K562 (cell line): ENCODE results near the gene TCIRG1. TPM values are rescaled to one million over a fixed set of nuclear protein-coding genes. Genes with fewer than 3 reads are reported as not detected.

ENCODE experiments used
- BCOR ChIP-seq: fragments of 450-650 bp; IDR thresholded peaks from 2 replicates; pipeline ENCODE4 v1.6.1; 2016
- FOXK1 ChIP-seq: sonication (generic); formaldehyde crosslinking; IDR thresholded peaks from 2 replicates; pipeline ENCODE4 v1.8.0; 2022; ENCODE audit warnings: missing genetic modification reagents, mild to moderate bottlenecking, borderline replicate concordance
- HINFP ChIP-seq: fragments of 450-650 bp; conservative IDR thresholded peaks from 2 replicates; pipeline ENCODE4 v1.6.1; 2016; ENCODE audit warnings: missing genetic modification characterization, low read depth, mild to moderate bottlenecking, control low read depth, missing compliant biosample characterization
- LCOR ChIP-seq: sonication (generic); formaldehyde crosslinking; IDR thresholded peaks from 2 replicates; pipeline ENCODE4 v1.8.0; 2022; ENCODE audit warnings: mild to moderate bottlenecking, missing genetic modification reagents
- MTA3 ChIP-seq: fragments of 450-650 bp; formaldehyde crosslinking; IDR thresholded peaks from 2 replicates; pipeline ENCODE4 v1.6.1; 2017; ENCODE audit warnings: mild to moderate bottlenecking, borderline replicate concordance
- NCOA2 ChIP-seq, 2 experiments: fragments of 450-650 bp; IDR thresholded peaks; 2 replicates each; pipeline ENCODE4 v1.6.1; 2018; ENCODE audit warnings: mild to moderate bottlenecking in 2 of 2, moderate library complexity in 1 of 2; ENCODE audit not compliant: partially characterized antibody in 2 of 2
- NFIC ChIP-seq: fragments of 450-650 bp; IDR thresholded peaks from 2 replicates; pipeline ENCODE4 v1.6.1; 2017; ENCODE audit warnings: mild to moderate bottlenecking, inconsistent platforms
- NRF1 ChIP-seq, 2 experiments: fragments of 450-650 bp; IDR thresholded peaks in 1 of 2; conservative IDR thresholded peaks in 1 of 2; 2 replicates each; pipeline ENCODE4 v1.6.1; 2014; ENCODE audit warnings: mild to moderate bottlenecking in 2 of 2
- PHF21A ChIP-seq: fragments of 450-650 bp; IDR thresholded peaks from 2 replicates; pipeline ENCODE4 v1.6.1; 2017; ENCODE audit warnings: low read depth, borderline replicate concordance
- PTBP1 ChIP-seq: fragments of 200-400 bp; formaldehyde crosslinking; IDR thresholded peaks from 2 replicates; pipeline ENCODE4 v1.6.1; 2017; ENCODE audit warnings: low read depth, low read length
- RFX1 ChIP-seq: fragments of 450-650 bp; IDR thresholded peaks from 2 replicates; pipeline ENCODE4 v1.6.1; 2016; ENCODE audit warnings: mild to moderate bottlenecking, moderate library complexity
- SIRT6 ChIP-seq: IDR thresholded peaks from one replicate; pipeline ENCODE4 v1.6.1; 2012; ENCODE audit warnings: low read depth, mild to moderate bottlenecking, control low read depth, inconsistent platforms, low read length, moderate library complexity
- STAT5A ChIP-seq: IDR thresholded peaks from 2 replicates; pipeline ENCODE4 v1.6.1; 2012; ENCODE audit warnings: low read length, inconsistent platforms, borderline replicate concordance
- TFAP4 ChIP-seq: sonication (generic); formaldehyde crosslinking; IDR thresholded peaks from 2 replicates; pipeline ENCODE4 v1.8.0; 2022; ENCODE audit warnings: missing genetic modification reagents, mild to moderate bottlenecking, moderate library complexity, borderline replicate concordance
- ZC3H4 ChIP-seq: sonication (generic); formaldehyde crosslinking; IDR thresholded peaks from 2 replicates; pipeline ENCODE4 v1.9.0; 2021; ENCODE audit warnings: missing genetic modification reagents, borderline replicate concordance
- ZFP30 ChIP-seq: fragments of 250-450 bp; sonication (Bioruptor Pico); IDR thresholded peaks from 2 replicates; pipeline ENCODE4 v1.8.0; 2022; ENCODE audit warnings: moderate library complexity, mild to moderate bottlenecking, inconsistent platforms, borderline replicate concordance
- ZNF232 ChIP-seq: sonication (generic); formaldehyde crosslinking; IDR thresholded peaks from 2 replicates; pipeline ENCODE4 v1.8.0; 2022; ENCODE audit warnings: mild to moderate bottlenecking, missing genetic modification reagents
- polyA plus RNA-seq, 8 experiments: library from polyadenylated mRNA; depleted of rRNA in 4 of 8; stranded (reverse) in 5 of 8; unstranded in 3 of 8; fragments of >200 nt; fragmentation: Nextera tagmentation in 2 of 8; fragmentation: Illumina TruSeq in 1 of 8; extraction: Ambion mirVana in 2 of 8; extraction: Trizol in 1 of 8; gene quantifications; 2 replicates each; pipeline versions ENCODE4 v1.2.1 to v1.2.3, GENCODE V29; 2011 to 2014; ENCODE audit warnings: inconsistent platforms in 1 of 8, missing spikeins in 1 of 8
- total RNA-seq, 7 experiments: library from RNA; depleted of rRNA in 6 of 7; stranded (reverse); fragments of >200 nt in 6 of 7; fragmentation: Illumina TruSeq in 2 of 7; extraction: Trizol in 2 of 7; gene quantifications; 2 replicates each; pipeline versions ENCODE4 v1.2.1 to v1.2.3, GENCODE V29; 2011 to 2021; ENCODE audit warnings: low replicate concordance in 1 of 7
- TF ChIP-seq, protein P1 (sequence below): IDR thresholded peaks from 3 replicates; pipeline ENCODE4 v1.6.1; 2011; ENCODE audit warnings: borderline replicate concordance, mild to moderate bottlenecking; ENCODE audit not compliant: insufficient read length, insufficient read depth
- TF ChIP-seq, protein P2 (sequence below): sonication (generic); formaldehyde crosslinking; IDR thresholded peaks from 2 replicates; pipeline ENCODE4 v1.8.1; 2023; ENCODE audit warnings: mild to moderate bottlenecking, missing genetic modification reagents

The TCIRG1 gene
- total and polyA plus RNA-seq, 9 of the 15 experiments (the other 6 are each of a cell fraction or from before 2014, with no cell fraction given), result 0.49 to 143 (median 24.4) TPM

DNA sequence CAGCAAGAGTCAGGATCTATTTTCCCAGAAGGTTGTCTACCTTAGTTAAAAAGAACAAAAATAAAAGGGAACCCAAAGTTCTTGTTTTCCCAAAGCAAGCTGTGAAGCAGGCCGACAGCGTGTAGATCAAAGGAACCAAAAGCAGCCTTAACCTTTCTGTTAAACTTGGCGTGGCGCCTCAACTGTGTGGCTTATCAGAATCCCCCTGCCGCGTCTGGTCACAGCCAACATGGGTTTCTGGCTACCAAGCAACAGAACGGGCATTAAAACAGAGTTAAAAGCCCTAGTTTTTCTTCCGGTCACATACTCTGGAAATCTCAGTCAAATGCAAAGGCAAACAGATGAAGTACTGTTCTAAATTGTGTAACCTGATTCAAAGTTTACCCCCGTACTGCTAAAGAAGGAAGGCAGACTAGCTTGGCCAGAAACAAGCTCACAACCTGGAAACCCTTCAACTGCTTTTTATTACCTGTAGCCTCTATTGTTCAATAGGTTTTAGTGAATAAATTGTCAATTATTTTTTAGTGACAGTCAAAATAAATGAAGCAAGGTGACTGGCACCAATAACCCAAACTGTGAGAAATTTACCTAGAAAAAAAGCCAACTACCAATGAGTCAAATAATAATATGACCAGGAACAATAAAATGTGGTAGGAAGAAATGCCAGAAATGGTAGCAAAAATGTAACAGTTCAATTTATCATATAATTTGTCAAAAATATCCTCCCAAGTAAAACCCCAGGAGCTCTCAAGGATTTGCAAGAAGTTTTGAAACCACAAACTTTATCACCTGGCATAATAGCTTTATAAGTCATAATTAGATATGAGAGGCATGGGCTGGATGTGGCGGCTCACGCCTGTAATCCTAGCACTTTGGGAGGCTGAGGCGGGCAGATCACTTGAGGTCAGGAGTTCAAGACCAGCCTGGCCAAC, 60.9 kb downstream of the TCIRG1 start (continued):
- no peak for TF ChIP-seq HINFP (tag)
- TF ChIP-seq LCOR (CRISPR knock-in tag), result no peak
- TF ChIP-seq ZNF232, result no peak
- TF ChIP-seq NCOA2 (IDR thresholded peaks at IDR 0.05; ENCODE audit: partially characterized antibody in 2 of 2), result peak in 1 of 2 experiments; percentile 31
- no peak for TF ChIP-seq NRF1 (conservative IDR thresholded peaks at IDR 0.05 in 1 of 2, IDR thresholded peaks at IDR 0.05 in 1 of 2)
- no peak for TF ChIP-seq ZFP30 (CRISPR knock-in tag)
- TF ChIP-seq NFIC, result peak; percentile 94
- TF ChIP-seq PTBP1, result 0 out of 2 replicates have a peak, but pooled peaks have one; percentile 79
- no peak for TF ChIP-seq FOXK1 (CRISPR knock-in tag)
- TF ChIP-seq BCOR, result peak; percentile 71
- TF ChIP-seq, protein P1, sequence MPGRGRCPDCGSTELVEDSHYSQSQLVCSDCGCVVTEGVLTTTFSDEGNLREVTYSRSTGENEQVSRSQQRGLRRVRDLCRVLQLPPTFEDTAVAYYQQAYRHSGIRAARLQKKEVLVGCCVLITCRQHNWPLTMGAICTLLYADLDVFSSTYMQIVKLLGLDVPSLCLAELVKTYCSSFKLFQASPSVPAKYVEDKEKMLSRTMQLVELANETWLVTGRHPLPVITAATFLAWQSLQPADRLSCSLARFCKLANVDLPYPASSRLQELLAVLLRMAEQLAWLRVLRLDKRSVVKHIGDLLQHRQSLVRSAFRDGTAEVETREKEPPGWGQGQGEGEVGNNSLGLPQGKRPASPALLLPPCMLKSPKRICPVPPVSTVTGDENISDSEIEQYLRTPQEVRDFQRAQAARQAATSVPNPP, result no peak
- TF ChIP-seq PHF21A, result no peak
- TF ChIP-seq STAT5A, result no peak
- 0 out of 2 replicates have a peak, but pooled peaks have one; percentile 25 for TF ChIP-seq MTA3
- TF ChIP-seq TFAP4 (CRISPR knock-in tag), result no peak
- TF ChIP-seq SIRT6, result no peak
- no peak for TF ChIP-seq ZC3H4 (CRISPR knock-in tag)
- TF ChIP-seq, protein P2, sequence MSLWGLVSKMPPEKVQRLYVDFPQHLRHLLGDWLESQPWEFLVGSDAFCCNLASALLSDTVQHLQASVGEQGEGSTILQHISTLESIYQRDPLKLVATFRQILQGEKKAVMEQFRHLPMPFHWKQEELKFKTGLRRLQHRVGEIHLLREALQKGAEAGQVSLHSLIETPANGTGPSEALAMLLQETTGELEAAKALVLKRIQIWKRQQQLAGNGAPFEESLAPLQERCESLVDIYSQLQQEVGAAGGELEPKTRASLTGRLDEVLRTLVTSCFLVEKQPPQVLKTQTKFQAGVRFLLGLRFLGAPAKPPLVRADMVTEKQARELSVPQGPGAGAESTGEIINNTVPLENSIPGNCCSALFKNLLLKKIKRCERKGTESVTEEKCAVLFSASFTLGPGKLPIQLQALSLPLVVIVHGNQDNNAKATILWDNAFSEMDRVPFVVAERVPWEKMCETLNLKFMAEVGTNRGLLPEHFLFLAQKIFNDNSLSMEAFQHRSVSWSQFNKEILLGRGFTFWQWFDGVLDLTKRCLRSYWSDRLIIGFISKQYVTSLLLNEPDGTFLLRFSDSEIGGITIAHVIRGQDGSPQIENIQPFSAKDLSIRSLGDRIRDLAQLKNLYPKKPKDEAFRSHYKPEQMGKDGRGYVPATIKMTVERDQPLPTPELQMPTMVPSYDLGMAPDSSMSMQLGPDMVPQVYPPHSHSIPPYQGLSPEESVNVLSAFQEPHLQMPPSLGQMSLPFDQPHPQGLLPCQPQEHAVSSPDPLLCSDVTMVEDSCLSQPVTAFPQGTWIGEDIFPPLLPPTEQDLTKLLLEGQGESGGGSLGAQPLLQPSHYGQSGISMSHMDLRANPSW, result no peak
- TF ChIP-seq RFX1, result peak; percentile 66; the same call in 1 of the 2 replicates
